HepG2 (cell line): ENCODE measurements around the gene RORB. TPM values are rescaled to one million over a fixed set of nuclear protein-coding genes. Genes with fewer than 3 reads are reported as not detected.

Experiments
- ATAC-seq: fragments of 200-7000 bp; cut with Tn5 transposase; 3 replicates; pipeline ENCODE4 v1.9.1; 2020; ENCODE audit warnings: mild to moderate bottlenecking, moderate library complexity
- BruUV-seq: library from RNA; stranded (reverse); fragments of 400-500 nt; replicated peaks from 2 replicates; lab custom pipeline; 2021; lab: Mats Ljungman, UMichigan
- CTCF ChIA-PET: fragments of 300-600 bp; formaldehyde crosslinking; extraction: SDS; loops from one replicate; lab custom pipeline; 2021; ENCODE audit warnings: low total read pairs, inconsistent platforms, low intra/inter-chr PET ratio; lab: Yijun Ruan, JAX
- POLR2A ChIA-PET: fragments of 350-600 bp; sonication (Branson Sonifier 250); formaldehyde crosslinking; loops from one replicate; lab custom pipeline; 2020; ENCODE audit warnings: antibody characterized with exemption, inconsistent platforms; lab: Yijun Ruan, JAX
- DNase-seq: peaks from one replicate; pipeline ENCODE4 v3.0.0-alpha.2; 2015; ENCODE audit warnings: low spot score
- FAIRE-seq: peaks from 3 replicates; lab custom pipeline; 2011; peaks lifted over from hg19 to GRCh38; lab: Jason Lieb, UNC
- H2AFZ ChIP-seq: one replicate; pipeline ENCODE4 v1.6.1; 2011; ENCODE audit warnings: low read length, inconsistent platforms
- H3K27ac ChIP-seq: fragments of 300-600 bp; 3 replicates; pipeline ENCODE4 v1.8.0; 2011; ENCODE audit warnings: mixed run types, mild to moderate bottlenecking, mixed read lengths, low read length, inconsistent platforms; ENCODE audit not compliant: insufficient read depth; ENCODE audit errors: extremely low read length
- H3K27me3 ChIP-seq, 2 experiments: fragments of 200-600 bp in 1 of 2; 2 replicates in 1 of 2; 3 replicates in 1 of 2; pipeline versions ENCODE4 v1.6.0 to v1.8.0; 2011; ENCODE audit warnings: low read length in 2 of 2, mild to moderate bottlenecking in 2 of 2, moderate library complexity in 2 of 2, inconsistent platforms in 1 of 2; ENCODE audit not compliant: insufficient read depth in 2 of 2, control insufficient read depth in 1 of 2
- H3K36me3 ChIP-seq, 2 experiments: fragments of 200-600 bp in 1 of 2; replicated peaks in 1 of 2; 2 replicates in 1 of 2; 3 replicates in 1 of 2; pipeline versions ENCODE4 v1.5.1 to v1.8.0; 2011; ENCODE audit warnings: low read length in 2 of 2, inconsistent platforms in 1 of 2; ENCODE audit not compliant: insufficient read depth in 2 of 2, control insufficient read depth in 1 of 2
- H3K4me1 ChIP-seq: 2 replicates; pipeline ENCODE4 v1.5.1; 2012; ENCODE audit warnings: low read length, inconsistent platforms; ENCODE audit not compliant: insufficient read depth
- H3K4me2 ChIP-seq: 2 replicates; pipeline ENCODE4 v1.6.0; 2011; ENCODE audit warnings: low read depth, low read length, inconsistent platforms
- H3K4me3 ChIP-seq, 3 experiments: fragments of 200-600 bp in 1 of 3; sonication (generic), shearing (Covaris generic) in 1 of 3; replicated peaks in 1 of 3; 2 replicates each; pipeline ENCODE4 v1.5.1; 2011 to 2016; ENCODE audit warnings: low read length in 3 of 3, inconsistent platforms in 2 of 3, low read depth in 2 of 3, mild to moderate bottlenecking in 2 of 3, control low read depth in 1 of 3, mixed read lengths in 1 of 3; ENCODE audit not compliant: insufficient read depth in 1 of 3
- H3K79me2 ChIP-seq: one replicate; pipeline ENCODE4 v1.6.1; 2011; ENCODE audit warnings: low read length, inconsistent platforms; ENCODE audit not compliant: insufficient read depth
- H3K9ac ChIP-seq: 2 replicates; pipeline ENCODE4 v1.6.0; 2011; ENCODE audit warnings: mild to moderate bottlenecking, low read depth, low read length, inconsistent platforms; ENCODE audit not compliant: insufficient read depth
- H3K9me3 ChIP-seq: 2 replicates; pipeline ENCODE4 v1.5.1; 2012; ENCODE audit warnings: mild to moderate bottlenecking, low read length
- H4K20me1 ChIP-seq: 2 replicates; pipeline ENCODE4 v1.6.0; 2011; ENCODE audit warnings: inconsistent platforms, mild to moderate bottlenecking, low read length, moderate library complexity; ENCODE audit not compliant: insufficient read depth
- AKAP8 ChIP-seq: sonication (generic); formaldehyde crosslinking; IDR thresholded peaks from 2 replicates; pipeline ENCODE4 v1.5.1; 2020; ENCODE audit warnings: mild to moderate bottlenecking, missing genetic modification reagents
- BHLHE40 ChIP-seq: IDR thresholded peaks from 2 replicates; pipeline ENCODE4 v1.6.1; 2011; ENCODE audit warnings: low read length, improper control_type of control experiment
- CEBPB ChIP-seq: IDR thresholded peaks from 2 replicates; pipeline ENCODE4 v1.6.1; 2011; ENCODE audit warnings: low read depth, low read length, improper control_type of control experiment, borderline replicate concordance
- HNRNPLL ChIP-seq: fragments of 200-400 bp; formaldehyde crosslinking; IDR thresholded peaks from 2 replicates; pipeline ENCODE4 v1.6.1; 2017; ENCODE audit warnings: mild to moderate bottlenecking, low read depth, low read length; ENCODE audit not compliant: poor library complexity, severe bottlenecking
- HOXA5 ChIP-seq: sonication (generic); formaldehyde crosslinking; IDR thresholded peaks from 2 replicates; pipeline ENCODE4 v1.4.0; 2020; ENCODE audit warnings: missing genetic modification reagents
- KAT8 ChIP-seq: IDR thresholded peaks from 2 replicates; pipeline ENCODE4 v1.6.1; 2016; ENCODE audit warnings: missing genetic modification reagents, missing compliant biosample characterization
- KMT2B ChIP-seq: IDR thresholded peaks from 2 replicates; pipeline ENCODE4 v1.6.1; 2016; ENCODE audit warnings: missing genetic modification reagents, missing compliant biosample characterization
- SMAD9 ChIP-seq: sonication (generic); formaldehyde crosslinking; IDR thresholded peaks from 2 replicates; pipeline ENCODE4 v1.5.1; 2020; ENCODE audit warnings: mild to moderate bottlenecking, missing genetic modification reagents
- ZNF343 ChIP-seq: sonication (generic); formaldehyde crosslinking; IDR thresholded peaks from 2 replicates; pipeline ENCODE4 v1.4.0; 2020; ENCODE audit warnings: mild to moderate bottlenecking, missing genetic modification reagents
- ZNF430 ChIP-seq: sonication (generic); formaldehyde crosslinking; IDR thresholded peaks from 2 replicates; pipeline ENCODE4 v1.9.0; 2021; ENCODE audit warnings: mild to moderate bottlenecking, missing genetic modification reagents
- ZNF501 ChIP-seq: sonication (generic); formaldehyde crosslinking; IDR thresholded peaks from 2 replicates; pipeline ENCODE4 v1.5.1; 2020; ENCODE audit warnings: mild to moderate bottlenecking, moderate library complexity, missing genetic modification reagents
- ZNF556 ChIP-seq: sonication (generic); formaldehyde crosslinking; IDR thresholded peaks from 2 replicates; pipeline ENCODE4 v1.4.0; 2020; ENCODE audit warnings: mild to moderate bottlenecking, missing genetic modification reagents, borderline replicate concordance
- WGBS: methylation state at CpG from one replicate; pipeline ENCODE4 v1.1.6; 2017; ENCODE audit warnings: low lambda C conversion rate; 5-methylcytosine and 5-hydroxymethylcytosine counted together
- in situ Hi-C: cut with HindIII; loops from 2 replicates; pipeline ENCODE4 v1.10.0; 2017; ENCODE audit warnings: low pct_unique_long_range_greater_than_20kb; ENCODE audit not compliant: extremely low pct_ligation_motif_present
- intact Hi-C: fragments of 100-400 bp; cut with micrococcal nuclease; formaldehyde crosslinking; loops from one replicate; pipeline ENCODE4 v1.10.0; 2022; ENCODE audit not compliant: unreplicated experiment
- polyA plus RNA-seq, 8 experiments: library from polyadenylated mRNA; depleted of rRNA in 3 of 8; stranded (reverse) in 7 of 8; unstranded in 1 of 8; fragments of >200 nt; fragmentation: Illumina TruSeq in 4 of 8; extraction: Trizol in 4 of 8; gene quantifications; 2 replicates each; pipeline versions ENCODE4 v1.2.1 to v1.2.3, GENCODE V29; 2011 to 2016; ENCODE audit warnings: low read depth in 4 of 8, missing spikeins in 1 of 8, mixed read lengths in 1 of 8; ENCODE audit not compliant: insufficient read depth in 1 of 8
- total RNA-seq, 5 experiments: library from RNA; depleted of rRNA; stranded (reverse); fragments of >200 nt; fragmentation: Illumina TruSeq; extraction: Trizol; gene quantifications; 2 replicates each; pipeline ENCODE4 v1.2.3, GENCODE V29; 2016; ENCODE audit warnings: low read depth in 1 of 5
- TF ChIP-seq, protein P1 (sequence below): sonication (generic); formaldehyde crosslinking; IDR thresholded peaks from 2 replicates; pipeline ENCODE4 v1.5.1; 2020; ENCODE audit warnings: missing genetic modification reagents, mild to moderate bottlenecking, borderline replicate concordance
- TF ChIP-seq, protein P2 (sequence below): sonication (generic); formaldehyde crosslinking; IDR thresholded peaks from 2 replicates; pipeline ENCODE4 v1.4.0; 2020; ENCODE audit warnings: missing genetic modification reagents, borderline replicate concordance
- TF ChIP-seq, protein P3 (sequence below): fragments of 450-650 bp; IDR thresholded peaks from 2 replicates; pipeline ENCODE4 v1.6.1; 2016
- TF ChIP-seq, protein P4 (sequence below): sonication (generic); formaldehyde crosslinking; IDR thresholded peaks from 2 replicates; pipeline ENCODE4 v1.4.0; 2020; ENCODE audit warnings: missing genetic modification reagents

RORB gene
- total and polyA plus RNA-seq, 2 of the 13 experiments (the other 11 are each of a cell fraction or from before 2014, with no cell fraction given) = not detected

DNA sequence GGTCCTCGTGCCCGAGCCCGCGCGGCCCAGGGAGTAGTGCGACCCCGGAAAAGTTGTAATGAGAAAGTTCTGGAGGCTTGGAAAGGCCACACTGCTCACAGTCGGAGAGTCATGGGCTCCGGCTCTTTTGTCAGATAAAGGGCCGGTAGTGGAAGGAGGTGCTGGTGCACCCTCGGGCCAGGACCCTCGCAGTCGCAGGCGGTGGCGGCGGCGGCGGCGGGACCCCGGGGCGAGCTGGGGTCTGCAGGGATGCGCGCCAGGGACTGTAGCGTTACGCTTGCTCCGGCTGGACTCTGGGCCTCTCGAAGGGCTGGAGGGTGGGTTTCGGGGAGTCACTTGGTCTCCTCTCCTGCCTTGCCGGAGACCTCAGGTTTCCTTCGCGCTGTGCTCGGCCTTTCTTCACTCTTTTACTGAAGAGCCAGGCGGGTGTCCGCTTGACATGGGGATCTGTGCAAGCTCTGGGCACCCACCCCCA lies 1.5 kb downstream of the RORB start:
- in situ Hi-C loops = no loop called here
- Histone ChIP-seq H3K36me3 (no peaks in the 10 kb centered on the region), H3K9ac (no peak overlapping the region), H3K27ac (no peak overlapping the region), H3K9me3 (no peaks in the 10 kb centered on the region), H3K4me3 (no peak overlapping the region), H3K27me3 (peaks cover 4 to 36% of the 10 kb centered on the region in 2 experiments; a peak in 3 of 5 replicates), H2AFZ (no peak overlapping the region), H3K79me2 (no peaks in the 10 kb centered on the region), H3K4me1 (peaks cover 6% of the 10 kb centered on the region; the same call in 1 of the 2 replicates), H4K20me1 (no peaks in the 10 kb centered on the region), H3K4me2 (no peak overlapping the region)
- no TSS peak for BruUV-seq
- POLR2A ChIA-PET = no interaction called here
- WGBS = 80% methylated on average over 2 of the region's 34 CpGs
- FAIRE-seq (no peak), DNase-seq (no peak), ATAC-seq (no peak; the same call in 2 of the 3 replicates)
- CTCF ChIA-PET = no interaction called here
- intact Hi-C loops = no loop called here
- TF ChIP-seq AKAP8 (CRISPR knock-in tag) (no peak), ZNF556 (CRISPR knock-in tag) (no peak), HOXA5 (CRISPR knock-in tag) (no peak), KAT8 (CRISPR knock-in tag) (no peak), HNRNPLL (no peak), ZNF343 (CRISPR knock-in tag) (no peak), ZNF430 (CRISPR knock-in tag) (no peak), BHLHE40 (no peak), KMT2B (CRISPR knock-in tag) (no peak), ZNF501 (no peak), CEBPB (no peak), SMAD9 (CRISPR knock-in tag) (no peak)
- TF ChIP-seq, protein P1, sequence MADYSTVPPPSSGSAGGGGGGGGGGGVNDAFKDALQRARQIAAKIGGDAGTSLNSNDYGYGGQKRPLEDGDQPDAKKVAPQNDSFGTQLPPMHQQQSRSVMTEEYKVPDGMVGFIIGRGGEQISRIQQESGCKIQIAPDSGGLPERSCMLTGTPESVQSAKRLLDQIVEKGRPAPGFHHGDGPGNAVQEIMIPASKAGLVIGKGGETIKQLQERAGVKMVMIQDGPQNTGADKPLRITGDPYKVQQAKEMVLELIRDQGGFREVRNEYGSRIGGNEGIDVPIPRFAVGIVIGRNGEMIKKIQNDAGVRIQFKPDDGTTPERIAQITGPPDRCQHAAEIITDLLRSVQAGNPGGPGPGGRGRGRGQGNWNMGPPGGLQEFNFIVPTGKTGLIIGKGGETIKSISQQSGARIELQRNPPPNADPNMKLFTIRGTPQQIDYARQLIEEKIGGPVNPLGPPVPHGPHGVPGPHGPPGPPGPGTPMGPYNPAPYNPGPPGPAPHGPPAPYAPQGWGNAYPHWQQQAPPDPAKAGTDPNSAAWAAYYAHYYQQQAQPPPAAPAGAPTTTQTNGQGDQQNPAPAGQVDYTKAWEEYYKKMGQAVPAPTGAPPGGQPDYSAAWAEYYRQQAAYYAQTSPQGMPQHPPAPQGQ (CRISPR knock-in tag) = no peak
- TF ChIP-seq, protein P2, sequence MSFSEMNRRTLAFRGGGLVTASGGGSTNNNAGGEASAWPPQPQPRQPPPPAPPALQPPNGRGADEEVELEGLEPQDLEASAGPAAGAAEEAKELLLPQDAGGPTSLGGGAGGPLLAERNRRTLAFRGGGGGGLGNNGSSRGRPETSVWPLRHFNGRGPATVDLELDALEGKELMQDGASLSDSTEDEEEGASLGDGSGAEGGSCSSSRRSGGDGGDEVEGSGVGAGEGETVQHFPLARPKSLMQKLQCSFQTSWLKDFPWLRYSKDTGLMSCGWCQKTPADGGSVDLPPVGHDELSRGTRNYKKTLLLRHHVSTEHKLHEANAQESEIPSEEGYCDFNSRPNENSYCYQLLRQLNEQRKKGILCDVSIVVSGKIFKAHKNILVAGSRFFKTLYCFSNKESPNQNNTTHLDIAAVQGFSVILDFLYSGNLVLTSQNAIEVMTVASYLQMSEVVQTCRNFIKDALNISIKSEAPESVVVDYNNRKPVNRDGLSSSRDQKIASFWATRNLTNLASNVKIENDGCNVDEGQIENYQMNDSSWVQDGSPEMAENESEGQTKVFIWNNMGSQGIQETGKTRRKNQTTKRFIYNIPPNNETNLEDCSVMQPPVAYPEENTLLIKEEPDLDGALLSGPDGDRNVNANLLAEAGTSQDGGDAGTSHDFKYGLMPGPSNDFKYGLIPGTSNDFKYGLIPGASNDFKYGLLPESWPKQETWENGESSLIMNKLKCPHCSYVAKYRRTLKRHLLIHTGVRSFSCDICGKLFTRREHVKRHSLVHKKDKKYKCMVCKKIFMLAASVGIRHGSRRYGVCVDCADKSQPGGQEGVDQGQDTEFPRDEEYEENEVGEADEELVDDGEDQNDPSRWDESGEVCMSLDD (CRISPR knock-in tag) = no peak
- TF ChIP-seq, protein P3, sequence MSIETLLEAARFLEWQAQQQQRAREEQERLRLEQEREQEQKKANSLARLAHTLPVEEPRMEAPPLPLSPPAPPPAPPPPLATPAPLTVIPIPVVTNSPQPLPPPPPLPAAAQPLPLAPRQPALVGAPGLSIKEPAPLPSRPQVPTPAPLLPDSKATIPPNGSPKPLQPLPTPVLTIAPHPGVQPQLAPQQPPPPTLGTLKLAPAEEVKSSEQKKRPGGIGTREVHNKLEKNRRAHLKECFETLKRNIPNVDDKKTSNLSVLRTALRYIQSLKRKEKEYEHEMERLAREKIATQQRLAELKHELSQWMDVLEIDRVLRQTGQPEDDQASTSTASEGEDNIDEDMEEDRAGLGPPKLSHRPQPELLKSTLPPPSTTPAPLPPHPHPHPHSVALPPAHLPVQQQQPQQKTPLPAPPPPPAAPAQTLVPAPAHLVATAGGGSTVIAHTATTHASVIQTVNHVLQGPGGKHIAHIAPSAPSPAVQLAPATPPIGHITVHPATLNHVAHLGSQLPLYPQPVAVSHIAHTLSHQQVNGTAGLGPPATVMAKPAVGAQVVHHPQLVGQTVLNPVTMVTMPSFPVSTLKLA = no peak
- TF ChIP-seq, protein P4, sequence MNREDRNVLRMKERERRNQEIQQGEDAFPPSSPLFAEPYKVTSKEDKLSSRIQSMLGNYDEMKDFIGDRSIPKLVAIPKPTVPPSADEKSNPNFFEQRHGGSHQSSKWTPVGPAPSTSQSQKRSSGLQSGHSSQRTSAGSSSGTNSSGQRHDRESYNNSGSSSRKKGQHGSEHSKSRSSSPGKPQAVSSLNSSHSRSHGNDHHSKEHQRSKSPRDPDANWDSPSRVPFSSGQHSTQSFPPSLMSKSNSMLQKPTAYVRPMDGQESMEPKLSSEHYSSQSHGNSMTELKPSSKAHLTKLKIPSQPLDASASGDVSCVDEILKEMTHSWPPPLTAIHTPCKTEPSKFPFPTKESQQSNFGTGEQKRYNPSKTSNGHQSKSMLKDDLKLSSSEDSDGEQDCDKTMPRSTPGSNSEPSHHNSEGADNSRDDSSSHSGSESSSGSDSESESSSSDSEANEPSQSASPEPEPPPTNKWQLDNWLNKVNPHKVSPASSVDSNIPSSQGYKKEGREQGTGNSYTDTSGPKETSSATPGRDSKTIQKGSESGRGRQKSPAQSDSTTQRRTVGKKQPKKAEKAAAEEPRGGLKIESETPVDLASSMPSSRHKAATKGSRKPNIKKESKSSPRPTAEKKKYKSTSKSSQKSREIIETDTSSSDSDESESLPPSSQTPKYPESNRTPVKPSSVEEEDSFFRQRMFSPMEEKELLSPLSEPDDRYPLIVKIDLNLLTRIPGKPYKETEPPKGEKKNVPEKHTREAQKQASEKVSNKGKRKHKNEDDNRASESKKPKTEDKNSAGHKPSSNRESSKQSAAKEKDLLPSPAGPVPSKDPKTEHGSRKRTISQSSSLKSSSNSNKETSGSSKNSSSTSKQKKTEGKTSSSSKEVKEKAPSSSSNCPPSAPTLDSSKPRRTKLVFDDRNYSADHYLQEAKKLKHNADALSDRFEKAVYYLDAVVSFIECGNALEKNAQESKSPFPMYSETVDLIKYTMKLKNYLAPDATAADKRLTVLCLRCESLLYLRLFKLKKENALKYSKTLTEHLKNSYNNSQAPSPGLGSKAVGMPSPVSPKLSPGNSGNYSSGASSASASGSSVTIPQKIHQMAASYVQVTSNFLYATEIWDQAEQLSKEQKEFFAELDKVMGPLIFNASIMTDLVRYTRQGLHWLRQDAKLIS (CRISPR knock-in tag) = no peak
